ENCODE data around the gene OR14J1.

GRCh38 chr6:29336269-29336668 is 34.8 kb downstream of the OR14J1 start:
- TF ChIP-seq, protein P1, sequence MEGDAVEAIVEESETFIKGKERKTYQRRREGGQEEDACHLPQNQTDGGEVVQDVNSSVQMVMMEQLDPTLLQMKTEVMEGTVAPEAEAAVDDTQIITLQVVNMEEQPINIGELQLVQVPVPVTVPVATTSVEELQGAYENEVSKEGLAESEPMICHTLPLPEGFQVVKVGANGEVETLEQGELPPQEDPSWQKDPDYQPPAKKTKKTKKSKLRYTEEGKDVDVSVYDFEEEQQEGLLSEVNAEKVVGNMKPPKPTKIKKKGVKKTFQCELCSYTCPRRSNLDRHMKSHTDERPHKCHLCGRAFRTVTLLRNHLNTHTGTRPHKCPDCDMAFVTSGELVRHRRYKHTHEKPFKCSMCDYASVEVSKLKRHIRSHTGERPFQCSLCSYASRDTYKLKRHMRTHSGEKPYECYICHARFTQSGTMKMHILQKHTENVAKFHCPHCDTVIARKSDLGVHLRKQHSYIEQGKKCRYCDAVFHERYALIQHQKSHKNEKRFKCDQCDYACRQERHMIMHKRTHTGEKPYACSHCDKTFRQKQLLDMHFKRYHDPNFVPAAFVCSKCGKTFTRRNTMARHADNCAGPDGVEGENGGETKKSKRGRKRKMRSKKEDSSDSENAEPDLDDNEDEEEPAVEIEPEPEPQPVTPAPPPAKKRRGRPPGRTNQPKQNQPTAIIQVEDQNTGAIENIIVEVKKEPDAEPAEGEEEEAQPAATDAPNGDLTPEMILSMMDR (conservative IDR thresholded peaks at IDR 0.05; ENCODE audit: low read length): no peak
- no peak for TF ChIP-seq EZH2phosphoT487 (IDR thresholded peaks at IDR 0.05; ENCODE audit: borderline replicate concordance)
